HCEC 1CT (cell line): Measurements from ENCODE around the gene IRF2BPL.
A peak's percentile ranks its signal among the peaks of the same experiment; 100 is the strongest.

Source experiments
- DNase-seq: peaks from one replicate; pipeline ENCODE4 v3.0.0-alpha.2; 2017

IRF2BPL gene

DNA sequence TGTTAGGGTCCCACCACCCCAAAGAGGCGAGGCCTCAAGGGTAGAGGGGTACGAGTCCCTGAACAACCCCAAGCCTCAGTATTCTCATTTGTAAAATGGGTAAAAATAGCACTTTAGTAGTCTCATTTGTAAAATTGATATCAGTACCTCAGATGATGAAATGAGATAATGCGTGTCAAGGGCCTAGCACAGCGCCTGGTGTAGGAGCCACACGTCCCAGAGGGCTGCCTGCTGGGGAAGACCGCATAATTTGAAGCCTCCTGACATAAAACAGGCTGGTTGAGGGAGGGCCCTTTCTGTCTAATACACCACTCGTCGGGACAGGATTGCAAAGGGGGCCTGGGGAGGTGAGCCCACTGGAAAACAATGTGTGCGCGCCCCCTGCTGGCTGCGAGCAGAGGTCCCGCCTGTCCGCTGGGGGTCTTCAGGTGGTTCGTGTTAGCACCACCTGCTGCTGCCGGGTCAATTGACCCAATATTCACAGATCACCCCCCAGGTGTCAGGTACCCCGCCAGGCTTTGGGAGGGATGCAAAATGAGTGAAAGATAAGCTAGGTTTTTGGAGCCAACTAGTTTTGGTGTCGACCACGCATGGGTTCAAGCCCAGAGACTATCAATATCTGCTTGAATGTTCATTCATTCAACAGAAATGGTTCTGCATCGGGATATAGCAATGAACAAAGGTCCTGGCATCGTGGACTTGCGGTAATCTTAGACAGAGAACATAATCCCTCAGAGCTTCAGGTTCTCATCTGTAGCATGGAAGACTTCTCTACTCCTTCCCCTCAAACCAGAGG, 24.7 kb upstream of the IRF2BPL start:
- peak; percentile 46 for DNase-seq

GRCh38 chr14:77052281-77053044, 24.0 kb upstream of the IRF2BPL start:
- no peak for DNase-seq

GRCh38 chr14:77051116-77051515, 22.6 kb upstream of the IRF2BPL start:
- DNase-seq = no peak

DNA sequence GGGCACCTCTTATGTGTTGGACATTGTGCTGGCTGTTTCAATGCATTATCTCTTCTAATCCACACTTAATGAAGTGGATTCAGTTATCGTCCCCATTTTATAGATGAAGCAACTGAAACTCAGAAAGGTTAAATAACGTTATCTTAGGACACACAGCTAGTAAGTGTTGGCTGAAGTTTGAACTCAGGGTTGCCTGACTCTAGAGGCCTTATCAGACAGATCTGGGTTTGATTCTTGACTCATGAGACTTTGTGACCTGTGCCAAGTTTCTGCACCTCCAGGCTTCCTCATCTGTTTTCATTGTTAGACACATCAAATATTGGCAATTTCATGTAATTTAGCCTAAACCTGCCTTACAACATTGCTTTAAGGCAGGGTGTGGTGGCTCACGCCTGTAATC, 18.2 kb upstream of the IRF2BPL start:
- DNase-seq = no peak

- no peak for DNase-seq
Measured at GRCh38 chr14:77045238-77046162, 17.0 kb upstream of the IRF2BPL start.

GRCh38 chr14:77044783-77045237, 16.3 kb upstream of the IRF2BPL start:
- DNase-seq = peak; percentile 88

- DNase-seq = no peak
Measured at GRCh38 chr14:77043984-77044485, 15.5 kb upstream of the IRF2BPL start.

DNA sequence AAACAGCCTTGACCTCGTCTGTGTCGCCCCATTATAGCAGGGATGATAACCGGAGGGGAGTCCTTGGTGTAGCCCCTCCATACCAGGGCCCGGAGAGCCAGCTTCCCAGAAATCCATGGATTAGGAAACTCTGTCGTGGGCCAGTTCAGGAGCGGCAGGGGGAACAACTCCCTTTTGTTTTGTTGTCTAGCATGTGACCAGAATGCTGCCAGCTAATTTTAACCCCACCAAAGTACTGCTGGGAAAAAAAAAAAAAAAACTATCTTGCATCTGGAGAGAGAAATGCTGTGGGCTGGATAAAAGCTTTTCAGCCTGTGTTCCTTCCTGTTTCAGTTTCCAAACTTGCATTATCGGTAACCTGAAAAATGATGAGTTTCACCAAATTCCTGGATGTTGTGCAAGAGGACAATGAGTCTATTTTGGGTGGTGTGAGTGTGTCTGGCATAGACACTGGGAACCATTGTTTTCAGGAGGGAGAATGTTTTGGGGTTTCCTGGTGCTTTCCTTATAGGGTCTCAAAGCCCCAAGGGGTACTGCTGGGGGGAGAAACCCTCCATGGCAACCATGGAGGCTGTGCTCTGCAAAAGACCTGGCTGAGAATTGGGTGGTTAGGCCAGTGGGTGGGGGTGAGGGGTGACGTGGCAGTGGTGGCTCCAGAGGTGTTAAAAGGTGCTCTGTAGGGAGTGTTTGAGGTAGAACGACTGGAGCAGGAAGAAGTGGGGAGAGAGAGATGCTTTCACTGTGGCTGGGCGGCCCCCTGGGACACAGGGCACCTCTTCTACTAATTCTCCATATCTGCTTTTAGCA, 14.9 kb upstream of the IRF2BPL start:
- DNase-seq = peak; percentile 91

DNA sequence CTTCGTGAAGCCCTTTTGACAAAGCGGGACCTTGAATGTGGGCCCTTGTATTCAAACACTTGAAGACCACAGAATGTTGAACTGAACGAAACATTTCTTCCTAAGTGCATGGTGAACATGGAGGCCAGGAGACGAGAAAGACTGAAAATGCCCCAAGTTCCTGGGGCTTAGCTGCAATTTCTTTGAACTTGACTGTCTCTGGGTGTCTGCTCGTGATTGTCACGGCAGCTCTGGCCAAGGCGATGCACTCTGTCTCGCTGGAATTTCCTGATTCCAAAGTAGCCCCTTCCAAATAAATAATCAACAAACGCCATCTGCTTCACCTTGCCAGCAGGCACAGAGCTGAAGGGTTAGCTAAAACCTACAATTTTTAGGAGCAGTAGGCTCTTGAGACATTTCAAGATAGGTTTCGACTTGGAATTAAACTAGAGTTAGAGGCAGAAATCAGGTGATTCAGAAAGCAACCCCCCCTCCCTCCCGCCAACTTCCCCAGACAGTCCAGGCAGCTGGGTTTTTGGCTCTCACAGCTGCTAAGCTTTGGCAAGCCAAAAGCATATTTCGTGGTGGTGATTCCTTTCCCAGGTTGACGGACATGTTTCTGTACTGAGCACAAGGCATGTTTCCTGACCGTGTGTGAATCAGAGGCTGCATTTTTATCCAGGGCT, 13.5 kb upstream of the IRF2BPL start:
- DNase-seq = peak; percentile 94

GRCh38 chr14:77040741-77041653, 12.5 kb upstream of the IRF2BPL start:
- peak; percentile 89 for DNase-seq

GRCh38 chr14:77040059-77040740, 11.7 kb upstream of the IRF2BPL start:
- DNase-seq = peak; percentile 99

DNA sequence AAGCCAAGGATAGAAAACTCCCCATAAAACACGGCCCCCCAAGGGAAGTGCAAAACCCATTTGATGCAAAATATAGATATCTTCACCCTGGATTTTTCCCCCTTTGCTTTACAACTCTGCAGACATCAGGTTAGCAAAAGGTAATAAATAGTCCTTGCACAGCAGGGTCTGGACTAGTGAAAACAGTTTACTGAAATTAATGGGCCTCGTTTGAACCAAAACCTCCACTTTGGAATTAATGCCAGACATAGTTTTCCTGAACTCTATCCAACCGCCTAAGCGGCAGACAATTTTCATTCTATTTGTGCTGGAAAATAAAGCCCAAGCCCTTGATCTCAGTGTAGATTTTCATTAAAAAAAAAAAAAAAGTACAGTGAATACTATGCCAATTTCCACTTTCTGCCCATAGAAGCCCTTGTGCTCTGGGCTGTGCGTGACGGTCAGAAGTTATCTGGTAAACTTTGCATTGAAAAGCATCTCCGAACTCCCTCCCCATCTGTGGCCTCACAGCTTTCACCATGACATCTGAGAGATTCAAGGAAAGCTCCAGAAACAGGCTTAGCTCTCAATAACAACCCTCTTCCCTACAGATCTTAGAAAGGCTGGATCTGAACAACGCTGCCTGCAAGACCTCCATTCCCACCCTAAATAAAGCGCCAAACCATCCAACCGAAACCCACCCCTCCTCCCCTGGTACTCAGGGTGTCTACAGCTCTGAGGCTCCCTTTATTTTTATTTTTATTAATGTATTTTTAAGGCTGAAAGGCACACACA, 11.0 kb upstream of the IRF2BPL start:
- DNase-seq = peak; percentile 53

DNA sequence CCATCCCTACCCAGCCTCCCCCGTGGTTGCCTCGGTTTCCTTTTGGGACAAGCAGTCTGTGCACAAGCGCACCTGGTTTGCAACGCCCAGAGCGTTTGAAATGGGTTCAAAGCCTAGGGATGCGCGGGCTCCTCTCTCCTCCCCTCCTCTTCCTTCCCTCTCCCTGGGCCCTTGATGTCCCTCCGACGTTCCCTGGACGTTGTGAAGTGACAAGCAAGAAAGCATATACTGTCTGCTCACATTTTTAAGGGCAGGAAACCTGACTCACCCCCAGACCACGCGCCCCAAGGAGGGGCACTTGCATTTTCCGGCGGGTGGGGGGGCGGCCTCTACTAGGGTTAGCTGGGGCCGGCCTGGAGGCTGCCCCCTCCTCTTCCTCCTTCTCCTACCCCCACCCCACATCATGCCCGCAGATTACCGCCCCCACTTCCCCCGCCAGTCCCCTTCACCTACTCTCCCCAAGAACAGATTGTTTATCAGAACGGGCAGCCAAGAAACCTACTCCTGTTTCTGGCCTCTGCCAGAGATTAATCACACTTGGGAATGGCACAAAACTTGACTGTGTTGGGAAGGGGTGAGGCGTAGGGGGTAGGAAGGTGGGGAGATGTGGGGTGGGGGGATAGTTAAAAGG, 9.5 kb upstream of the IRF2BPL start:
- DNase-seq = peak; percentile 46

- DNase-seq = no peak
Measured at GRCh38 chr14:77037215-77037937, 8.9 kb upstream of the IRF2BPL start.

- no peak for DNase-seq
Measured at GRCh38 chr14:77036484-77037214, 8.1 kb upstream of the IRF2BPL start.

DNA sequence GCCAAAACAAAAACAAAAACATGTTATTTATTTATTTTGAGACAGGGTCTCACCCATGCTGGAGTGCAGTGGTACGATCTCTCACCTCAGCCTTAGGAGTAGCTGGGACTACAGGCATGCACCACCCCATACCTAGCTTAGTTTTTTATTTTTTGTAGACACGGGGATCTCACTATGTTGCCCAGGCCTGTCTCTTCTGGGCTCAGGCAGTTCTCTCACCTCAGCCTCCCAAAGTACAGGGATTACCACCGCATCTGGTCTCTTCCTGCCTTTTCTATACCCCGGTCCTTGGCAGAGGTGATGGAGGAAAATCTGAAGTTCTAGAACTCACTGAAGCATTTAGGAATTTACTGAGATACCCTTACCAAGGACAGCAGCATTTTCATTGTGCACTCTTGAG, 6.8 kb upstream of the IRF2BPL start:
- no peak for DNase-seq
